Testis (tissue), 3 donors: ENCODE results near the gene TMEM151A. TPM values are rescaled to one million over a fixed set of nuclear protein-coding genes. Genes with fewer than 3 reads are reported as not detected.

ENCODE experiments used
- DNase-seq: peaks from one replicate; pipeline ENCODE4 v3.0.0-alpha.2; 2019
- H3K27ac ChIP-seq, 2 donors: fragments of 200-600 bp; sonication (generic); one replicate each; pipeline ENCODE4 v1.5.1; 2019
- H3K27me3 ChIP-seq: fragments of 200-600 bp; sonication (generic); one replicate; pipeline ENCODE4 v1.5.1; 2019
- H3K36me3 ChIP-seq: fragments of 200-600 bp; sonication (generic); one replicate; pipeline ENCODE4 v1.5.1; 2017; ENCODE audit warnings: low read depth; ENCODE audit errors: missing control alignments
- H3K4me1 ChIP-seq: fragments of 200-600 bp; sonication (generic); one replicate; pipeline ENCODE4 v1.5.1; 2019
- H3K4me3 ChIP-seq, 2 donors: fragments of 200-600 bp; sonication (generic); one replicate each; pipeline ENCODE4 v1.5.1; 2017 to 2019
- H3K9me3 ChIP-seq: fragments of 200-600 bp; sonication (generic); one replicate; pipeline ENCODE4 v1.5.1; 2017
- POLR2A ChIP-seq: fragments of 450-650 bp; IDR thresholded peaks from one replicate; pipeline ENCODE4 v1.6.1; 2017; ENCODE audit warnings: antibody characterized with exemption, mild to moderate bottlenecking, moderate library complexity
- WGBS, 2 donors: methylation state at CpG; one replicate each; pipeline ENCODE4 v1.1.5; 2018; 5-methylcytosine and 5-hydroxymethylcytosine counted together
- intact Hi-C: fragments of 100-400 bp; cut with DNase I; formaldehyde crosslinking; loops from one replicate; pipeline ENCODE4 v1.15.1; 2023; ENCODE audit warnings: low total_unique reads
- polyA plus RNA-seq: library from polyadenylated mRNA; stranded (reverse); fragments of 350-450 nt; fragmentation: Illumina TruSeq; extraction: RNeasy Lipid Tissue Mini Kit (QIAGEN cat#74804); gene quantifications from one replicate; pipeline ENCODE4 v1.2.3, GENCODE V29; 2014; ENCODE audit warnings: low read depth, low replicate concordance; ENCODE audit not compliant: insufficient read depth
- total RNA-seq, 2 donors: library from RNA; depleted of rRNA; stranded (reverse); fragments of >200 nt; gene quantifications; one replicate each; pipeline ENCODE4 v1.2.3, GENCODE V29; 2016
- TF ChIP-seq, protein P1 (sequence below), 3 experiments: fragments of 450-650 bp in 2 of 3; fragments of 200-600 bp in 1 of 3; sonication (generic) in 1 of 3; IDR thresholded peaks; one replicate each; pipeline ENCODE4 v1.5.1; 2016 to 2019; ENCODE audit warnings: antibody characterized with exemption in 3 of 3, mild to moderate bottlenecking in 2 of 3, moderate library complexity in 1 of 3

TMEM151A gene
- total and polyA plus RNA-seq, 3 donors from 2014 or later, result 0.90 to 1.7 (median 1.4) TPM

DNA sequence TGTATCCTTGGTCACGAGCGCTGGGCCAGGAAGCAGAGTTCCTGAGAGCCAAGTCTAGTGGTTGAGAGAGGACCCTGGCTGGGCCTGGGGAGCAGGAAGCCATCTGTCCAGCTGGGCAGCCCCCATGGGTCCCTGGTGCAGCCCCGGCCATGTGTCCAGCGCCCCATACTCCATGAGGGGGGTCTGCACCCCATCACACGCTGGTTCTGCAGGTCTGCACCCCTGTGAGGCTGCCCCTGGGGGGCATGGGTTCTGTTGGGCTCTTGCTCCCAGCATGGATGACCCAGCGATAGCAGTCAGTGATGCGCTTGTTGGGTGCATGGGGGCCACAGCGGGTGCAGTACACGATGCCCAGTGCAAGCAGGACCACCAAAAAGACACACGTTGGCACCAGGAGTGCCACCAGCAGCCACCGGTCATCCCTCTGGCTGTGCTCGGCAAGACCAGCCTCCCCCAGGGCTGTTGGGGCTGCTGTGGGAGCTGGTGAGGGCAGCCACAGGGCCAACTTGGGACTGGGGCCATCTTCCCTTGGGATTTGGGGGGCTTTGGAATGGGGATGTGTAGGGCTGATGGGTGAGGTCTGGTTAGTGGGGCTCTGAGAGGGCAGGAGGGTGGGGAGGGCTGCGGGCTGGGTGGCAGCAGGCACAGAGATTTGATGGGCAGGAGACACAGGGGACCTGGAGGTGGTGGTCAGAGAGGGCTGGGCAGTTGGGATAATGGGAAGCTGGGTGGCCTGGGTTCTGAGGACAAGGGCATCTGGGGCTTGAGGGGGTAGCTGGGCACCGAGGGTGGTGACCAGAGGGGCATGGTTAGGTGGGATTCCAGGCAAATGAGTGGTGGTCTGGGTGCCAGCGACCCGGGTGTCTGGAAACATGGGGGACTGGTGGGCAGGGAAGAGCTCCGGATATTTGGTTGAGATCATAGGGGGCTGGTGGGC, 23.1 kb downstream of the TMEM151A start:
- no peak overlapping the region for H3K4me3 ChIP-seq
- WGBS, 2 donors, result 72 to 90% methylated on average over 10 to 14 of the region's 17 CpGs
- H3K4me1 ChIP-seq, result peaks cover 21% of the 10 kb centered on the region
- no peaks in the 10 kb centered on the region for H3K27me3 ChIP-seq
- H3K9me3 ChIP-seq, result no peaks in the 10 kb centered on the region
- H3K27ac ChIP-seq, result peak overlapping the region; percentile 40 to 88
- TF ChIP-seq, protein P1, sequence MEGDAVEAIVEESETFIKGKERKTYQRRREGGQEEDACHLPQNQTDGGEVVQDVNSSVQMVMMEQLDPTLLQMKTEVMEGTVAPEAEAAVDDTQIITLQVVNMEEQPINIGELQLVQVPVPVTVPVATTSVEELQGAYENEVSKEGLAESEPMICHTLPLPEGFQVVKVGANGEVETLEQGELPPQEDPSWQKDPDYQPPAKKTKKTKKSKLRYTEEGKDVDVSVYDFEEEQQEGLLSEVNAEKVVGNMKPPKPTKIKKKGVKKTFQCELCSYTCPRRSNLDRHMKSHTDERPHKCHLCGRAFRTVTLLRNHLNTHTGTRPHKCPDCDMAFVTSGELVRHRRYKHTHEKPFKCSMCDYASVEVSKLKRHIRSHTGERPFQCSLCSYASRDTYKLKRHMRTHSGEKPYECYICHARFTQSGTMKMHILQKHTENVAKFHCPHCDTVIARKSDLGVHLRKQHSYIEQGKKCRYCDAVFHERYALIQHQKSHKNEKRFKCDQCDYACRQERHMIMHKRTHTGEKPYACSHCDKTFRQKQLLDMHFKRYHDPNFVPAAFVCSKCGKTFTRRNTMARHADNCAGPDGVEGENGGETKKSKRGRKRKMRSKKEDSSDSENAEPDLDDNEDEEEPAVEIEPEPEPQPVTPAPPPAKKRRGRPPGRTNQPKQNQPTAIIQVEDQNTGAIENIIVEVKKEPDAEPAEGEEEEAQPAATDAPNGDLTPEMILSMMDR (IDR thresholded peaks at IDR 0.05), result no peak
- no peak for TF ChIP-seq POLR2A
- no peak for DNase-seq
- intact Hi-C loops, result no loop called here
- no peaks in the 10 kb centered on the region for H3K36me3 ChIP-seq

DNA sequence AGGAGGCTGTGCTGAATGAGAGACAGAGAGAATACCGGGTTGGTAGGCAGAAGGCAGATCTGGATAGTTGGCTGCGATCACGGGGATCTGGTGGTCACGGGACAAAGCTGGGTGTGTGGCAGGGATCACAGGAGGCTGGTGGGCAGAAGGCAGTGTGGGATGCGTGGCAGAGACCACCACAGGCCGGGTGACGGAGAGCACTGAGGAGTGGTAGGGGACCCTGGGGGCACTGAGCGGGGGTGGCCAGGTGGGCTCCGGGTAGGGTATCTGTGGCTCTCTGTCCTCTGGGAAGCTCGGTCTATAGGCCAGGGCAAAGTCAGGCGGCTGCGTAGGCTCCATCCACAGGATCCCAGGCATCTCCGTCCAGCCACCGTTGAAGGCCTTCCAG, 23.8 kb downstream of the TMEM151A start:
- Histone ChIP-seq H3K36me3 (no peaks in the 10 kb centered on the region), H3K9me3 (no peaks in the 10 kb centered on the region), H3K27me3 (no peaks in the 10 kb centered on the region), H3K4me3 (no peak overlapping the region), H3K27ac (peak overlapping the region; percentile 33 to 88), H3K4me1 (peaks cover 21% of the 10 kb centered on the region)
- TF ChIP-seq, protein P1 (IDR thresholded peaks at IDR 0.05), result no peak
- no peak for TF ChIP-seq POLR2A
- WGBS, 2 donors, result 67 to 74% methylated on average over 7 to 14 of the region's 14 CpGs
- DNase-seq, result no peak
- intact Hi-C loops, result no loop called here

DNA sequence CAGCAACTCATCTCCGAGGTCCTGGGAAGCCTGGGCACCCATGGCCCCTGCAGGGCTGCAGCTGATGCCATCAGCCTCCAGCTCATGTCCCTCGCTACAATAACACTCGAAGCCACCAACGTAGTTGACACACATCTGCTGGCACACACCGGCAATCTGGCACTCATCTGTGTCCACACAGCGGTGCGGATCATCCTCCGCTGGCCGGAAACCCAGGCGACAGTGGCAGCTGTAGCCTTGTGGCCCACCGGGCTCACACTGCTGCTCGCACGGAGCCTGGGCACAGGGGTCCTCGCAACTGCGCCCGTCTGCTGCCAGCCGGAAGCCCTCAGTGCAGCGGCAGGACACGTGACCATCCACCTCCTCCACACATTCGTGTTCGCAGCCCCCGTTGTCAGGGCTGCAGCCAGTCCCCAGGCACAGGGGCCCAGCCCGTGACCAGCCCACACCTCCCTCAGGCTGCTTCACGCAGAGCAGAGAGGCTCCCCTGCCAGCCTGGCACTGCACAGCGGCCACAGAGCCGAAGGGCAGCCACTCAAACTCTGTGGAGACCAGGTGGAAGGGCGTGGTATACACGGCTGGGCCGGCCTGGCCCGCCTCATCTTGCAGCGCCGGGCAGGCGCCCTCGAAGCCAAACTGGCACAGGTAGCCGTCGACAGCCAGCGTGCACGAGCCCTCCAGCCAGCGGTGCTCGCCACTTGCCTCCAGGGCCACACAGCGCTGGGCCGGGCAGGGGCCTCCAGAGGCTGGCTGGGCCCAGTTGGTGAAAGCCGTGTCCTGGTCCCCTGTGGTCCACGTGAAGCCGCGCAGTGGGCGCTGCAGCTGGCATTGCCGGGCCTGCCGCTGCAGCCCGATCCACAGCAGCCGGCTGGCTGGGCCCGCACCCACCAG, 24.5 kb downstream of the TMEM151A start:
- H3K4me1 ChIP-seq, result peaks cover 21% of the 10 kb centered on the region
- no peaks in the 10 kb centered on the region for H3K9me3 ChIP-seq
- TF ChIP-seq POLR2A, result no peak
- TF ChIP-seq, protein P1 (IDR thresholded peaks at IDR 0.05), result no peak
- no peak for DNase-seq
- no peaks in the 10 kb centered on the region for H3K27me3 ChIP-seq
- intact Hi-C loops, result no loop called here
- H3K27ac ChIP-seq, result peak overlapping the region; percentile 33 to 88
- H3K4me3 ChIP-seq, result peak overlapping the region; percentile 33 to 51
- H3K36me3 ChIP-seq, result no peaks in the 10 kb centered on the region
- WGBS, 2 donors, result 64 to 74% methylated on average over 9 to 50 of the region's 52 CpGs

DNA sequence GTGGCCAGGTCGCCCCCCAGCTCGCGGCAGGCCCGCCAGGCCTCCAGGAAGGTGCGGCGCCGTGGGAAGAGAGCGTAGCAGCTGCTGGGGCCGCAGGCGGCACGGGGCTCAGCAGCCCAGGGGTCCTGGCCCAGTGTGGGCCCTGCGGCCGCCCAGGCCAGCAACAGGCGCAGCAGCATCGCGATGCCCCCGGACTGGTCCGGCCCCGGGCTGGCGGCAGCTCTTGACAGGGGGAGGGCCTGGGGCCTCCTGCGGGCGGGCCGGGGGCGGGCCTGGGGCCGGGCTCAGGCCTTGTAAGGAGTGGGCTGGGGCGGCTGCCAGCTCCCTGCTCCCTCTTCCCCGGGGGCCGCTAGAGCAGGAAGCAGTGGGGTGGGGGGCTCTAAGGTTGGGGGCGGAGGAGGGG, 25.2 kb downstream of the TMEM151A start, which contains the start of gene CD248:
Gene CD248, minus strand, starts transcription at position 196 of the 403 bp plus-strand sequence. Its CDS starts 17 bp downstream, at position 179.
- Histone ChIP-seq H3K9me3 (no peaks in the 10 kb centered on the region), H3K4me1 (peaks cover 21% of the 10 kb centered on the region), H3K4me3 (peak within 1 kb of the TSS; percentile 33 to 51), H3K36me3 (no peaks in the 10 kb centered on the region), H3K27me3 (no peaks in the 10 kb centered on the region), H3K27ac (peak within 1 kb of the TSS; percentile 77 to 88)
- intact Hi-C loops, result no loop called here
- peak; percentile 69 for DNase-seq
- TF ChIP-seq POLR2A, result no peak
- TF ChIP-seq, protein P1 (IDR thresholded peaks at IDR 0.05), result no peak
- WGBS, 2 donors, result 14 to 32% methylated on average over 5 to 14 of the region's 29 CpGs
